Jurkat, Clone E6-1 (cell line): Measurements from ENCODE around the gene CSDE1.

Experiments
- DNase-seq: peaks from one replicate; pipeline ENCODE4 v3.0.0-alpha.2; 2011; ENCODE audit warnings: low read depth, low spot score
- H3K4me3 ChIP-seq: 2 replicates; pipeline ENCODE4 v1.5.1; 2011; ENCODE audit warnings: mild to moderate bottlenecking, low read length, control low read depth, moderate library complexity

The CSDE1 gene

DNA sequence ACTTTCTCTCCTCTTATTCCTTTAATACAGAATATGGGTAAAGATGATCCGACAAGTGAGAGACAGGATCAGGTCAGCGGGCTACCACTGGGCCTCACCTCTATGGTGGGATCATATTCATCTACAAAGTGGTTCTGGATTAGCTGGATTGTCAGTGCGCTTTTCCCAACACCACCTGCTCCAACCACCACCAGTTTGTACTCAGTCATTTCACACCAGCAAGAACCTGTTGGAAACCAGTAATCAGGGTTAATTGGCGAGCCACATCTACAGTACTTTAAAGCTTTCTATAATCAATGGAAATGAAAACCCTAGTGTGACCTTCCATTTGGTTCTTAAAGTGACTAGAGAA lies 41.9 kb downstream of the CSDE1 start:
- H3K4me3 ChIP-seq = peak overlapping the region; percentile 97
- DNase-seq = no peak

DNA sequence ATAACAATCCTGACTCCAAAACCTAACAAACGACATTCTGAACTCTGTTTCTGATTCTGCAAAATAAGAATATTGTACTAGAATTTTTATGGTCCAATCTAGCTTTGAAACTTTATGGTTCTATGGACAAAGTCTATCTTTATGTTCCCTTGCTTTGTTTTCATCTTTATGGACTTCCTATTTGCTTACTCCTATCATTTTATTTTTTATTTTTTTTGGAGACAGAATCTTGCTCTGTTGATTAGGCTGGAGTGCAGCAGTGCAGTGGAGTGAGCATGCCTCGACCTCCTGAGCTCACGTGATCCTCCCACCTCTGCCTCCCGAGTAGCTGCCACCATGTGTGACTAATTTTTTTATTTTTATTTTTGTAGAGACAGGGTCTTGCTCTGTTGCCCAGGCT lies 44.8 kb downstream of the CSDE1 start:
- H3K4me3 ChIP-seq = no peak overlapping the region
- DNase-seq = no peak

DNA sequence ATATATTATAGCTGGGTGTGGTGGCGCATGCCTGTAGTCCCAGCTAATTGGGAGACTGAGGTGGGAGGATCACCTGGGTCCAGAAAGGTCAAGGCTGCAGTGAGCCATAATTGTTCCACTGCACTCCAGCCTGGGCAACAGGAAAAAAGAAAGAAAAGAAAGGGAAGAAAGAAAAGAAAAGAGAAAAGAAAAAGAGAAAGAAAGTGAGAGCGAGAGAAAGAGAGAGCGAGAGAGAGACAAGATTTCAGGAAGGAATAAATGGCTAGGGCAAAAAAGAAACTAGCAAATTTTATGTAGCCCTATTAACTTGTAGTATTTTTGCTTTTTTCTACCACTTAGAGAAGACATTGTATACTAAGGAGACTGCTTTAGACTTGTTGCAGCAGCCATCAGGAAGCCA lies 47.4 kb downstream of the CSDE1 start:
- H3K4me3 ChIP-seq = no peak overlapping the region

DNA sequence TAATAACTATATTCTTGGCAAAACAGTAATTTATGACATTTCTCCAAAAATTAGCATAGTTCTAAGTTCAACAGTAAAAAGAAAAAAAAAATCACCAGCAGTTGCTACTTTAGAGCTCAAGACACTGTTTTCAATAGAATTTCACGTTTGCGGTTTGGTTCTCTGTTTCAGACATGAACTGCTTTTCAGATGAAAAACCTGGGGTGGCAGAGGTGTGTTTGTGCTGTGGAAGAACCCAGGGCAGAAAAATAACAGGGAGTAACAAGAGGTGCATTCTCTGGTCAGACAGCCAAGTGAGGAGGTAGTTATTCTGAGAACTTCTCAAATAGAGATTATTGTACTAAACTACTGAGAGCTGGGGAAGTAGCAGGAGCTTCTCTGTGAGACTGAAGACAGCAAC lies 50.2 kb downstream of the CSDE1 start:
- no peak for DNase-seq
- no peak overlapping the region for H3K4me3 ChIP-seq

More for the DNA sequence above, 47.4 kb downstream of the CSDE1 start:
- DNase-seq = no peak

DNA sequence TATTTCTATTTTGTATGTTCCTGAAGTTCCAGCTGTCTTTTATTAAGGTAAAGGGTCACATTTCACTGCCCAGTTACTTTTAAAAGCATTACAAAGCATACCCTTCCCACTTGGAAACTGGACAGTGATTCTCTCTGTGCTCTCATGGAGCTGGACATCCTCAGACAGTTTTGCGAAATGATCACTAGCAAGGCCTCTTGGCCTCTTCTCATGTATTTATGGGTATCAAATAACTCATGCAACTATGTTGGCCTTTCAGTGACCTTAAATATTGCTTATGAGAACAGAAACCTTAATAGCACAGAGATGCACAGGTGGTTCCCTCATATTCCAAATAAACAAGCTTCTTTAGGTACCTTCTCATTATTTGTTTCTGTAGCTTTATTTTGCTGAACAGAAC lies 54.5 kb downstream of the CSDE1 start:
- DNase-seq = no peak
- H3K4me3 ChIP-seq = no peak overlapping the region

DNA sequence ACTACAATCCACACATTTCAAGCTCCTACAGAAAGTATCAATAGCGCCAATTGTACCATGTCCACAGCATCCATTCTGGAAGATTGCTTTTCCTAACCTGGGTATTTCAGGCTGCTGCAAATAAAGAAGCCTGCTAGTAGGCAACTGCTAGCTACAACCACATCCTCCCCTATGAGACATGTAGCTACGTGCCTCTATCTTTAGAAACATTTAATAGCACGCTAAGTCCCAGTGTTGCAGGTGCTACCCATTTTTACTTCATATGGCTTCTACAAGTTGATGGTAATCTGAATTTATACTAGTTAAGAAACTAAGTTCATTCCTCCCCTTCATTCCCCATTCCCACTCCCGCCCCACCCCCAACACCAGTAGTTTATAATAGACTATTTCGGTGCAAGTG lies 55.0 kb downstream of the CSDE1 start:
- H3K4me3 ChIP-seq = no peak overlapping the region
- DNase-seq = no peak

DNA sequence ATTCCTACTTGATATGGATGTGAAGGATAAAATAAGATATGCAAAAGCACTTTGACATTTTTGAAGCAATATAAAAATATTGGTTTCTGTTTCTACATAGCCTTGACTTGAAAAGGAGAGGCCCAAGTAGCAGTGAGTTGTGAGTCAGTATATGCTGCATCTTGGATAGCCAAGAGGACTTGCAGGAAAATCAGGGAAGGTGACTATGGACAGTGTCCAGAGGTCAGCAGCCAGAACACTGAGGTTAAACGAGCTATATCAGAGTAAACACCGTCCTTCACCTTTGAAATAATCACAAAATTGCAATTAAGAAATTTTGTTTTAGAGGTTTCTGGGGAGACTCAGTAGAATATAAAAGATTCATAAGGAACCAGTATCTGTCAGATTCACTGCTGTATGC lies 55.9 kb downstream of the CSDE1 start:
- no peak for DNase-seq
- no peak overlapping the region for H3K4me3 ChIP-seq

DNA sequence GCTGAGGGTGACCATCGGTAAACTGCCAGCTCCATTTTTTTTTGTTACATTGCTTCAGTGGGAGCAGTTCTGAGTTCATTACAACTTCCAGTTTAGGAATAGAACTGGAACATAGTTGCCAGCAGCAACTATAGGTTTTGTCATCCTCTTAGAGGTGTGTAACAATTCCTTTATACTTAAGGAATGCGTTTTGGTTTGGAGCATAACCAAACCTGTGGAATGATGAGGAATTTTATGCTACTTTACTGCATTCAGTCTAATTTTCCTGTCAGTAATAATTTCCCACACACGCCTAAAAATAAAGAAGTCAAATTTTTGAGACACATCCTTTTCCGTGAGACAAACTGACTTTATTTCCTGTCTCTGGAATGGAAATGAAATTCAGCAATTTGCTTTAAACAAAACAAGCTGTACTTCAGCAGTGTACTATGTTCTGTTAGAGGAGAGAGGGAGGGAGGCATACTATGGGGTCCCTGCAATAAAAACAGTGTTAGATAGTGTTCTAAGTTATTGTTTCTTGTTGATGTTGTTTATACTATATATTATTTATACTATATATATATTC lies 57.7 kb downstream of the CSDE1 start:
- no peak for DNase-seq
- no peak overlapping the region for H3K4me3 ChIP-seq

DNA sequence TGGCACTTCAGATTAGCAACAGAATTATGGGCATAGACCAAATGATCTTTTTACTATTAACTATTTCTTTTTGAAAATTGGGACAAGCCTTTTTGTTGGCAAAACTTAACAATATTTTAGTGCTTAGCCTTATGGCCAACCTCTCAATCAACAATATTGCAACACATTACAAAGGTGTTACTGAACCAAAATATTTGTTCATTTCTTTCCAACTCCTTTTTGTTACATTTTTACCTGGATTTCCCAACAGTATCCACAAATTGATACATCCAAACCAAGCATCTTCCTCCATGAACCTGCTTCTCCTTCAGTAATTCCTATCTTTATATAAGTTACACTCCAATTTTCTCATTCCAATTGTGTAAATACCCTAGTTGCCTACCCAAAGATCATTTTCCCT lies 61.0 kb downstream of the CSDE1 start:
- DNase-seq = no peak
- no peak overlapping the region for H3K4me3 ChIP-seq

DNA sequence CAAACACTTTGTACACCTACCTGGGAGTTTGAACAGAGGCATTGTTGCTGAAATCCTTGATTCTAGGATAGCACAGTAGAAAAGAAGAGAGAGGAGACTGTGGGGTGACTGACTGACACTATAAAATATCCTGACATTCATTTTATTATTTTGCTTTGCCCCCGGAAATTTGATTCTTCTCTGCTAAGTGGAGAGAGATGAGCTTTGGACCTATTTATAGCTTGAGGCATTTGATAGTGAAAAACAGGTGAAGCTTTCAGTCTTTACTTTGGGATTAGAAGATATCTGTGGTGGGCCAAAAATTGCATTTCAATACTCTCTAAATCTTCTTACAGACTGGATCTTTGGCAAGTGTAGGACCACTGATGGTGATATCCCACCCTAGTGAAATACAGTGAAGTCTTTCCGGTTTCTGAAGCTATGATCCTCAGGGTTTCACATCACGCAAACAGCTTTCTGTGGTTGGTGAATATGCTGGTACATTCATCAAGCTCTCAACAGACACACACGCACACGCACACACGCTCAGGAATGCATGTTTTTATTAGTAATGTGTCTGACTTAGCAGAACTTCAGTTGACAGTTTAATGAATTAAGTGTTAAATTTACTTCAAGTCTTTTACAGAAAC lies 62.2 kb downstream of the CSDE1 start, which contains the start of gene AMPD1:
AMPD1 (minus strand) TSS at position 117 of the 629 bp plus-strand sequence; CDS start at position 42, 75 bp downstream.
- no peak within 1 kb of the TSS for H3K4me3 ChIP-seq
- no peak for DNase-seq

DNA sequence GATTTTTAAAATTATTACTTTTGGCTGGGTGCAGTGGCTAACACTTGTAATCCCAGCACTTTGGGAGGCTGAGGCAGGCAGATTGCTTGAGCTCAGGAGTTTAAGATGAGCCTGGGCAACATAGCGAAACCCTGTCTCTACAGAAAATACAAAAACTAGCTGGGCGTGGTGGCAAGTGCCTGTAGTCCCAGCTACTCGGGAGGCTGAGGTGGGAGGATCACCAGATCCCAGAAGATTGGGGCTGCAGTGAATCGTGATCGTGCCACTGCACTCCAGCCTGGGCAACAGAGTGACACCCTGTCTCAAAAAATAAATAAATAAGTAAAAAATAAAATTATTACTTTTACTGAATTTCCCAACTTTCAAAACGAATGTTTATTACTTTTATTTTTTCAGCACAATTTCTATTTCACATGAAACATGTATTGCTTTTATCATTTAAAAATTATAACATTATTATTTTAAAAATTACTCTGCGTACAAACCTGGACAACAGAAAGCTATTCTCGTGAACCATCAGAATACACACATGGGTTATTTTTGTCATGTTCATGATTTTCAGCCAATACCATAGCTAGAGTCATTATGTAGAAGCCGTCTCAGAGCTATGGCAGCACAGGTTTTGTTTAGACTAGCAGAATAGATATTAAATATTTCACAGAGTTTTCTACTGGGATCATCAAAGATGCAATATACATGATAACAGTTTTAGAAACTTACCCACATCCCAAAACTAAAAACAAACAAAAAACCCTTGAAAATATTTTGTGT lies 63.1 kb downstream of the CSDE1 start:
- H3K4me3 ChIP-seq = no peak overlapping the region
- no peak for DNase-seq

DNA sequence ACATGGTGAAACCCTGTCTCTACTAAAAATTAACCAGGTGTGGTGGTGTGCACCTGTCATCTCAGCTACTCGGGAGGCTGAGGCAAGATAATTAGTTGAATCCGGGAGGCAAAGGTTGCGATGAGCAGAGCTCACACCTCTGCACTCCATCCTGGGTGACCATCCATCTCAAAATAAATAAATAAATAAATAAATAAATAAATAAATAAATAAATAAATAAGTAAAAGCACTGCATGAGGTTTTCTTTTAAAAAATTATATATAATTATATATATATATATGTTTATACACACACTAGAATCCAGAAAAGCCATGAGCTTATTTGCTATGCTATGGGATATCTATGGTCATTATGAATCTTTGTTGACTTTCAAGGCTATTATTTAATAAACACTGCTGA lies 64.8 kb downstream of the CSDE1 start:
- H3K4me3 ChIP-seq = no peak overlapping the region
- DNase-seq = no peak

DNA sequence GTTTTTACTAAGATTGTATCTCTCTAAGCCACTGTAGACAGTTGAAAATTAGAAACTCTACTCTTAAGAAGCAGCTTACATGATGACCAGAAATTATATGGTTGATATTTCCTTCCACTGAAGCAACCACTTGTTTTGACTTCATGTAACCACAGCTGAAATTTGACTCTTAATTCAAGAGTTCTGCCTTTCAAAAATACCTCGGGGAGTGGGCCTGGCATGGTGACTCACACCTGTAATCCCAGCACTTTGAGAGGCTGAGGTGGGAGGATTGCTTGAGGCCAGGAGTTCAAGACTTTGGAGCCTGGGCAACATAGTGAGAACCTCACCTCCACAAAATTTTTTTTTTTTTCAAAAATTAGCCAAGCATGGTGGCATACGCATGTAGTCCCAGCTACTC lies 66.7 kb downstream of the CSDE1 start:
- DNase-seq = no peak
- H3K4me3 ChIP-seq = no peak overlapping the region

DNA sequence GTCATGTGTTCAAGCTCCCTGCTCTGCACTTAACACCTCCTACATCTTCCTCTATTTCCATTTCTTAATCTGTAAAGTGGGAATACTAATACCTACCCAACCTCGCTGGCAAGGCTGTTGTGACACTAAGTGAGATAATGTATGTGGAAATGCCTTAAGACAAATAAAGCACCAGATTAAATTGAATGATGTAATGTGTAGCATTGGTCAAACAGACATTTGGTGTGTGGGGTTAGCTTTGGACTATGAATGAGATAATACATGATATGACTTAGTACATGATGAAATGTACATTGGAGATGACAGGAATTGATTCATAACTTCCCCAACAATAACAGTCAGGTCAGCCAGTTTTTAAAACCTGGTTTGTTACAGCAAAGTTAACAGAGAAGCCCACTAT lies 67.6 kb downstream of the CSDE1 start:
- no peak for DNase-seq
- H3K4me3 ChIP-seq = no peak overlapping the region

DNA sequence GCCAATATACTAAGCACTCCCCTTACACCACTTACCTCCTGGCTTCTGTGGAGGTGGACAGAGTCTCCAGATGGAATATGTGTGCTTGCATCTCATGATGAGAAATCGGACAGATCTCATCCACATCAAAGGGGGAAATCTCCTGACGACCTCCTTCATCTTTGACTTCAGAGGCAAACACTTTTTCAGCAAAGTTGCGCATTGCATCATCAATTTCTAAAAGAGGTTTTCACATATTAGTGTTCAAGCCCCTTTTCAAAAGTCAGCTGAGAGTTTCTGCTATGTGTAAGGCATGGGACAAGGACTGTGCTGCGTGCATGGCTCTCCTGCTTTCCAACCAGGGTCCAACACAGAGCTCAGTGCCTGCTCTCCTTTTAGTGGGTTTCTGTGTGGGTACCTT lies 69.3 kb downstream of the CSDE1 start:
- DNase-seq = no peak
- no peak overlapping the region for H3K4me3 ChIP-seq

DNA sequence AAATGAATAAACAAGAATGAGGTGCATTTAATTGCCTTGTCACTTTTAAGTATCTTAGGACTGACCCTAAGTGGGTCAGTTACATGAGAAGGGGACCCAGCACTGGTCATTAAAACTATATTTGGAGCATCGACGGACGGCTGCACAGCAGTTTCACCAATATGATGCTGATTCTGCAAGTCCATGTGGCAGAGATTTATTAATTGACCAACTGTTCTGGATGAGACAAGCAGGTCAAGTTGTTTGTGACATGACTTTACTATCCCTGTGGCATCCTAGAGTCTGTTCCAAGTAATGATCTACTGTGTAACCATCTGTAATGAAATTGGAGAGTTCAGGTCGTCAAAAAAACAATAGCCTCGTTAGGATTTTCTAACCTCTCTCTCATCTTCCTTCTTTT lies 71.9 kb downstream of the CSDE1 start:
- H3K4me3 ChIP-seq = no peak overlapping the region
- no peak for DNase-seq

DNA sequence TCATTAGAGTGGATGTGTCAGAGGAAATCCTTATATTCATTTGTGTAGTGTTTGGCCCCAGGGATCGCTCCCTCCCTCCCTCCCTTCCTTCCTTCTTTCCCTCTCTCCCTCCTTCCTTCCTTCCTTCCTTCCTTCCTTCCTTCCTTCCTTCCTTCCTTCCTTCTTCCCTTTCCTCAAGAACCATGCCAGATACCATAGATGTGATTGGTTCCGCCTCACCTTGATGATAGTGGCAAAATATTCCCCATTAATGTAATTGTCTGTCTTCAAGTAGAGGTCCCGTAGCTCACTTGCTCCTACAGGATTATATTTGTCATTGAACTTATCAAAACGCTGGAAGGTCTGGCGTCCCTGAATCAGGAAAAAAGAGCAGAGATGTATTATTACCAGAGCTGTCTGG lies 80.1 kb downstream of the CSDE1 start:
- no peak overlapping the region for H3K4me3 ChIP-seq
- no peak for DNase-seq

DNA sequence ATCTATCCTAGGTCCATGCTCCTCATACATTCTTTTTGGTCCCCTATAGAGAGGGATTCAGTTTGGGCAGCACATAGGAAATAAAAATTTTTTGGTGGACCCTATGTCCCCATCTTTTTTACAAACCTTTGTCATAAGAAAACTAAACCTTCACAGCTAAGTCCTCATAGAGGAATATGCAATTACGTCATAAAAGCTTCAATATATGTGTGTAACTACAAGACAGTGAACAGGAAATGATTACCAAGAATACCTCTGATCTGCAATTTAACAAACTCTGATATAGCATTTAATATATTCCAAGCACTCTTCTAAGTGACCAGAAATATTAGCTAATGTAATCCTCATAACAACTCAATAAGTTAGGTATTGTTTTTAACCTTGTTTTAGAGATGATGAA lies 81.7 kb downstream of the CSDE1 start:
- no peak for DNase-seq
- no peak overlapping the region for H3K4me3 ChIP-seq

DNA sequence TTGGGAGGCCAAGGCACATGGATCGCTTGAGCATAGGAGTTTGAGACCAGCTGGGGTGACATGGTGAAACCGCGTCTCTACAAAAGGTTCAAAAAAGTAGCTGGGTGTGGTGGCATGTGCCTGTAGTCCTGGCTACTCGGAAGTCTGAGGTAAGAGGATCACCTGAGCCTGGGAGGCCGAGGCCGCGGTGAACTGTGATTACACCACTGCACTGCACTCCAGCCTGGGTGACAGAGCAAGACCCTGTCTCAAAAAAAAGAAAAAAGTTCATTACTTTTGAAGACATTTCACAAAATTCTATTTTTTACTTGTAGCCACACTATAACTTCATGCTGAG lies 85.9 kb downstream of the CSDE1 start:
- no peak for DNase-seq
- no peak overlapping the region for H3K4me3 ChIP-seq

DNA sequence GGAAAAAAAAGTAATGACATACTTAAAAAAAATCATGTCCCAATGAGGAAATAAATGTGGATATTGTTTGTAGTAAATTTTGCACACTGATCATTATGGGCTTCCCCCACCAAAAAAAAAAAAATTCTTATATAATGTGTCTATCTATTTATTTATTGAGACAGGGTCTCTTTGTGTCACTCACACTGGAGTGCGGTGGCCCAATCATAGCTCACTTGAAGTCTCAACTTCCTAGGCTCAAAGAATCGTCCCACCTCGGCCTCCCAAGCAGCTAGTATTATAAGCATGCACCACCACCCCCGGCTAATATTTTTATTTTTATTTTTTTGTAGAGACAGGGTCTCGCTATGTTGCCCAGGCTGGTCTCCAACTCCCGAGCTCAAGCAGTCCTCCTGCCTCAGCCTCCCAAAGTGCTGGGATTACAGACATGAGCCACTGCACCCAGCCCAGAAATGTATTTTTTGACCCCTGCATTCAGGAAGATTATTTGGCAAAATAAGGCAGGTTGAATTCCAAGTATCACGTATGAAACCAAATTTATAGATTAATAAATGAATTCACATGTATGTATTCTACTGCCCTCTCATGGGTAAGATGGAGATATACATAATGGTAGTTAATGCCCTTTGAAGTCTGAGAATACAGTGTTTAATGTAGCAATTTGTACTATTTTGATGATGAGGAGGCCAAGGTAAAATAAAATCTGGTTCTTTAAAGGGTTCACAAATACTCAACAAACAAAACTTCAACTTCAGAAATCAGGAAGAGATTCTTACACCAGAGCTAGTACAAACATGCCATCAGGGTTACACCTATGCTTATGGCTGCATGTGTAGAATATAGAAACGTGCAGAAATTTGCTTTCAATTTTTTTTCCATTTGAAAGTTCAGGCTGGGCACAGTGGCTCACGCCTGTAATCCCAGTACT lies 86.5 kb downstream of the CSDE1 start:
- DNase-seq = peak; percentile 9
- no peak overlapping the region for H3K4me3 ChIP-seq
